Left ventricle myocardium superior (tissue), 1 donor: ENCODE data around the gene MYDGF. TPM values are rescaled to one million over a fixed set of nuclear protein-coding genes. Genes with fewer than 3 reads are reported as not detected.
"Not testable (repeated sequence)": the region's sequence is repeated elsewhere in the genome, so short reads cannot be mapped to it uniquely, and the experiment has no call there.

Experiments used
- ATAC-seq: fragments of 200-7000 bp; cut with Tn5 transposase; one replicate; pipeline ENCODE4 v1.9.1; 2020; ENCODE audit warnings: mild to moderate bottlenecking, moderate library complexity
- DNase-seq: peaks from one replicate; pipeline ENCODE4 v3.0.0-alpha.2; 2020
- intact Hi-C: fragments of 100-400 bp; cut with micrococcal nuclease; formaldehyde crosslinking; loops from one replicate; pipeline ENCODE4 v1.11.0; 2022
- long read RNA-seq: library from polyadenylated mRNA; unstranded; transcript quantifications from one replicate; pipeline ENCODE4 v2.0.0, GENCODE V29; 2021
- total RNA-seq: library from RNA; stranded (reverse); fragmentation: NEBNext Ultra II Directional; extraction: Animal tissue kit (Norgen Biotek cat#: 25700); gene quantifications from one replicate; pipeline ENCODE4 v1.2.1, GENCODE V29; 2021
- donor health status: DM: no; HTN: yes; CAD: no; lungs with severe emphysema.

The MYDGF gene
- total RNA-seq = 27.0 TPM
- long read RNA-seq, transcript MYDGF-201 (6 exons, 1,018 nt) = major isoform, 43 of 94 reads
- long read RNA-seq, partial matches to known transcripts = 45 of 94 reads
- long read RNA-seq, other reads (novel, unspliced or antisense) = 6 of 94 reads

DNA sequence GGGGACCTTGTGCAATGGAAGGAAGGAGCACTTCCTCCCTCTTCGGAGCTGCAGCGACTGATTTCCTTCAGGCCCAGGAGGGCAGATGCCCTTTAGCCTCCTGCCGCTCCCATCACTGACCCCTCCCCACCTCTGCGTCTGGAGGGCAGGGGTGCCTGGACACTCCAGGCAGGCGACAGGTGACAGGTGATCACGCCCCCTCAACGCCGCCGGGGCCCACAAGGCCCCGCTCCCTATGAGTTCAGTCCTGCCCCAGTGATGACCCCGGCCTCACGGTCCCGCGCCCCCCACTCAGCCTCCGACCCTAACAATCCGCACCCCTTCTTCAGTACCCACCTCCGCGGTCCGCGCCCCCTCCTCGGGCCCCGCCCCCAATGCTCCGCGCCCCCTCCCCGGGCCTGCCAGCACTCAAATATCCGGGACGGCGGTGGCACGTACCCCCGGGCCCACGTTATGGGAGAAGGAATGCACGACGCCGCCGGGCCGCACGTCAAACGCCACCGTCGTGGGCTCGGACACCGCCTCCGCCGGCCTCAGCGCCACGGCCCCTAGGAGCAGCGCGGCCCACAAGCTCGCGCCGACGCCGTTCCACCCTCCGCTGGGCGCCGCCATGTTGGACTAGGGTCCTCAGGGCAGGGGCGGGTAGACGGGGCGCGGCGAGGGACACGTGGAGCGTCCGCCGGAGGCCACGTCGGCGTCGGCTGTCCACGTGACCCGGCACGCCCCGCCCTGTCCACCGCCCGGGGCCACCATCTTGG, at the start of gene MYDGF:
TSS of gene MYDGF (minus strand) at position 620 of the 758 bp plus-strand sequence. CDS start at position 612, 8 bp downstream.
- DNase-seq = peak; percentile 97
- intact Hi-C loops = no loop called here
- peak; percentile 98 for ATAC-seq

DNA sequence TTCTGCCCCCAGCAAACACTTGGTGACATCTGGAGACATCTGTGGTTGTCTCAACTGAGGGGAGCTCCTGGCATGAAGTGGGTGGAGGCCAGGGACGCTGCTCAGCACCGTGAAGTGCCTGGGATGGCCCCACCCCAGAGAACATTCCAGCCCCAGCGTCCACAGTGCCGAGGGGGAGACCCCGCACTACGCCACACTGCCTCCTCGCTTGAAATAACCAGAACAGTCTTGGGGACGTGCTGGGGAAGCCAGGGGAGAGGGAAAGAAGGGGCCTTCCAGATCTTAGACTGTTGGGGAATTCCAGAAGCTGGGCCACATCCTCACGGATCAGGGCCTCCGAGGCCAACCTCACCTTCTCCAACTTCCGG, 49.3 kb upstream of the MYDGF start:
- intact Hi-C loops = no loop called here
- ATAC-seq (no peak), DNase-seq (no peak)

DNA sequence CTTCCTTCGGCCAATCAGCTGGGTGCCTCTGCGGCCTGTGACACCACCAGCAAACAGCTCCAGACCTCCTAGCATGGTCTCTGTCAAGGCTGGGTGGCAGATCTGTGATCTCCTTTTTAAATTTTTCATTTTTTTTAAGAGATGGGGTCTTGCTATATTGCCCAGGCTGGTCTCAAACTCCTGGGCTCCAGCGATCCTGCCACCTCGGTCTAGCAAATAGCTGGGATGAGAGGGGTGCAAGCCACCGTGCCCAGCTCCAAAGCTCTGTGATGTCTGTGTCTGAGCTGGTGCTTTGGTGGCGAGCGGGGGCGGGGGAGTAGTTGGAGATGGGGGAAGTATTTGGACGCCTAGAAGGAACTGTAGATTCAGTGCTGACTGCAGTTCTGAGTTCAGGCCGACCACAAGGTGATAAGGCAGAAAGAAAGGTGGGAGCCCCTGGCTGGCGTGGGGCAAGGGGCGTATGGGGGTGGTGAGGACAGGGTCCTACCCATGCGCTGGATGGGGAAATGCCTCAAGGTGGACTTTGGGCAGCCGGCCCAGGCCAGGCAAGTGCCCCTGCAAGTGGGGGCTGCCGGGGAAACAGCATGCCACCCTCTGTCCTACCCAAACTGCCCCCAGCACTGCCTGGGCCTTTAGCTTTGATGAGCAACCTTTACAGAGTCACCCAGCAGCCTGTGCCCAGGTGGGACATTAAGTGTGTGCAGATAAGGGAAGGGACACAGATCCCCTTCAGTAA, 48.0 kb upstream of the MYDGF start:
- DNase-seq = no peak
- intact Hi-C loops = no loop called here
- ATAC-seq = no peak

DNA sequence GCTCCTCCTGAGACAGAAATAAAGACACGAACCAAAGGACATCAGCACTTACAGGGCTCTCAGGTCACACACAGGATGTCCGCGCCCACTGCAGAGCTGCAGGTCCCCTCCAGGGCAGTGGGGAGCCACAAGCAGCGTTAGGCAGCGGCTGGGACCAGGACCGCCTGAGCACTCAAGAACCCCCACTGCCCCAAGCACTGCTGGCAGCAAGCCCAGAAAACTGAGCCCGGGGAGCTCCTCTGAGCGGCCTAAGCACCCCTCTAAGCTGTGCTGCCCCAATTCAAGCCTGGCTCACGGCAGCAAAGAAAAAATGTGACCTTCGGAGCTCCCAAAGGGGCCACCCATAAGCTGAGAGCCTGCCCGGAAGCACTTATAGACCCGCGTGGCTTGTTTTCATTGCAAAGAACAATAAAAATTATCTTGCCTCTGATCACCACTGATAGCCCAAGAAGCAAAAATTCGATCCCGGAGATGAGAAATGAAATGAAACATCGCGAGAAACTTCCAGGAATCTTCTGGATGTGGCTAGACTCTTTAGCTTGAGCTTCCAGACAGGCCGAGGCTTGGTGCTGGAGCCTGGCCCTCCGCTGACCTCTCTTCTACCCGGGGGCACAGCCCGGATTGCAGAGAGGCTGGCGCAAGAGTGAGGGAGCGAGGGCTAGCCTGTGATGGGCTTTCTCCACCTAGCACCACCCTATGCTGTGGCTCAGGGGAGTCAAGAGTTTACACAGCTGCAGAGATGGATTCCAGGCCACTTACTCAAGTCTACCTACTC, 47.2 kb upstream of the MYDGF start:
- ATAC-seq = no peak
- intact Hi-C loops = no loop called here
- DNase-seq = no peak

DNA sequence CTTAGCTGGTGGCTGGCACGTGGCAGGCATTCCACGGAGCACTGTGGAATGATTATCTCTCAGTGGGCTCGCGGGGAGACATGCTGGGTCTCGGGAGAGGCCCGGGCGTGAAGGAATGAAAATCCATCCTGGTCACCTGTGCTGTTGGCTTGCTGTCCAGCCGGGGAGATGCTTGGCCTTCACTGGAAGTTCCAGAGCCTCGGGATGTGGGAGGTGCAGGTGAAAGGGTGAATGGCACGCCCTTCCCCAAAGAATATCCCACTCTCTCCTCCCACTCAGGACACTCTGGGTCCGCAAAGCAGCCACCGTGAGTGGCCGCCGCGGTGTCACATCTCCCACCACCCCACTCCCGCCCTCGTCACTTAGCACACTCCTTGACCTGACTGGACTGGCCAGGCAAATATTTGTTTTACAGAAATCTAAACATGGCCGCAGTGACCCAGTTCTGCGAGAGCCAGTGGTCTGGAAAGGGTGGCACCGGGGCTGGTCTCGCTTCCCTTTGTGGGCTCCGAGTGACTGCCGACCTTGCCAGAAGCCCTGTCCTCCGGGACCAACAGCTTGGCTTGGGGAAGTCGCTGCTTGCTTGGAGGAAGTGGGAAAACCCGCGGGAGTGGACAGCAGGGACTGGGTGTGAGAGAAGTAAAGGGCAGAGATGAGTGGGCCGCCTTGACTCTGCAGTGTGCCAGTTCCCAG, 45.5 kb upstream of the MYDGF start:
- intact Hi-C loops = no loop called here
- no peak for DNase-seq
- no peak for ATAC-seq

DNA sequence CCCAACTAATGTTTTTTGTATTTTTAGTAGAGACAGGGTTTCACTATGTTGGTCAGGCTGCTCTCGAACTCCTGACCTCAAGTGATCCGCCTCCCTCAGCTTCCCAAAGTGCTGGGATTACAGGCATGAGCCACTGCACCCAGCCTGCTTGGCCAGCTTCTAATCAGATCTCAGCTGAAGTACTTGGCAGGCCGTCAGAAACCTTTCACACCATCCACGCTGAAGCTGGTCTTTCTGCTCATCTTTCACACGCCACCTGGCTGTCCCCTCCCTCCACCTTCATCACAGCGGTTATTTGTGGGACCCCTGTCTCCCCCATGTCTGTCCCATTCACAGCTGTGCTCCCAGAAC, 45.0 kb upstream of the MYDGF start:
- ATAC-seq, intact Hi-C loops, DNase-seq: not testable (repeated sequence)

DNA sequence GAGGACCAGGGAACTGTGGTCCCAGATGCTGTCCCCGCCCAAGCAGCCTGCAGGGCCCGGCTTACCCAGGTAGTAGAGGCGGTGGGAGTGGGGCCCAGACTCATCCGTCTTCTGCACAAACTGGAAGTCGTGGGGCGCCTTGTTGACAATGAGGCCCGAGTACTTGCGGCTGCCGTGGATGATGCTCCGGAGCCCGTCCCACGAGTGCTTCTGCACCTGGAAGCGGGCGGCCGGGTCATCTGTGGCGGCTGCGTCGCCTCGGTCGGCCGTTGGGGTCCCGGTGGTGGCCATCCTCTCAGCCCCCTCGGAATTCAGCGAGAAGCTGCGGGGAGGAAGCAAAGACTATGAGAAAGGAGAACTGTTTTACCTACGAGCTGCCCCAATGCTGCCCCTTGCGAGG, 43.9 kb upstream of the MYDGF start:
- DNase-seq = no peak
- ATAC-seq = no peak
- intact Hi-C loops = no loop called here

DNA sequence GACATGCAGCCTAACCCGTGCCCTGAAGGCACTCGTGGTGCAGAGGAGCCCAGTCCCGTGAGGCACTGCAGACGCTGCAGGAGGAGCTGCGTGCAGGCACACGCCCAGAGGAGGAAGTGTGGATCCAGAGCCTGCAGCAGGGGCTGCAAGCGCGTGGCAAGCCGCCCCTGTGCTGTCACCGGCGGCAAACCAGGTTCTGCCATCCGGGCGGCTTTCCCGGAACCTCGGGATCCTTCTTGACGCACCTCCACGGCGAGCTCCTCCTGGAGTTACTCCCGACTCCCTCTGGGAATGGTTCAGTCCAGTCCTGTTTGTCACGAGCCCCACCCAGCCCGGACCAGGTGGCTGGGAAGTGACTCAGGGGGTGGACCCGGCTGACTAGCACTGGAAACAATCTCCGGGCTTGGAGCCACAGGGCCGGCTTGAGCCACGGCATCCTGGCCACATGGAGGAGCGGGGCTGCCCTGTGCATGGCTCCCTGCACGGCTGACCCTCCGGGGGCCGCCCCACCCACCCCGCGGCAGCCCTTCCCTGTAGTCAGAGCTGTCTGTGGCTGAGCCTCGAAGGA, 43.3 kb upstream of the MYDGF start:
- ATAC-seq = peak; percentile 84
- intact Hi-C loops = no loop called here
- peak; percentile 89 for DNase-seq

DNA sequence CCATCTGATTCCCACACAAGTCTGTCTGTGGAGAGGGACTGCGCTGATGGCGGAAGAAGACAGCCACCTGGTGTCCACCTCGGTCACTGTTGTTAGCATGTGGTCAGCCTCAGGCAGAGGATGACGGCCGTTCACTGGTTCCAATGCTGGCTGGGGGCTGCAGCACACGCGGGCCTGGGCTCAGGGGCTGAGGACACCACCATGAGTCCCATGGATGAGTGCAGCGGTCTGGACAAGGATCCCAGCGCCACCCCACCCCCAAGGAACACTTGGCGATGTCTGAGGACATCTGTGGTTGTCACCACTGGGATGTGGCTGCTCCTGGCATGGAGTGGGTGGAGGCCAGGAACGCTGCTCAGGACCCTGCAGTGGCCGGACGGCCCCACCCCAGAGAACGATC, 42.6 kb upstream of the MYDGF start:
- intact Hi-C loops = no loop called here
- ATAC-seq = no peak
- DNase-seq = peak; percentile 32

DNA sequence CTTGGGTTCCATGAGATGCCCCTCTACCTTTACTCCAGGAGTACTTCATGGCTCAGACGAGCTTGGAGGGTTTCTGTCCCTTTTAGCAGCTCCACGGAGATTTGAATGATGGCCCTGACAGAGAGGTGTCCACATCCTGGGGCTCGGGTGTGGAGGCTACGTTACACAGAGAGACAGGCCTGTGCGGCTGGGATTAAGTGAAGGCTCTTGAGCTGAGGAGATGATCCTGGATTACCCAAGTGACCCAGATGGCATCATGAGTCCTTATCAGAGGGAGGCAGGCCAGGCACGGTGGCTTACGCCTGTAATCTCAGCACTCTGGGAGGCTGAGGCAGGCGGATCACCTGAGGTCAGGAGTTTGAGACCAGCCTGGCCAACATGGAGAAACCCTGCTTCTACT, 41.1 kb upstream of the MYDGF start:
- ATAC-seq (no peak), DNase-seq (no peak)
- intact Hi-C loops = no loop called here

DNA sequence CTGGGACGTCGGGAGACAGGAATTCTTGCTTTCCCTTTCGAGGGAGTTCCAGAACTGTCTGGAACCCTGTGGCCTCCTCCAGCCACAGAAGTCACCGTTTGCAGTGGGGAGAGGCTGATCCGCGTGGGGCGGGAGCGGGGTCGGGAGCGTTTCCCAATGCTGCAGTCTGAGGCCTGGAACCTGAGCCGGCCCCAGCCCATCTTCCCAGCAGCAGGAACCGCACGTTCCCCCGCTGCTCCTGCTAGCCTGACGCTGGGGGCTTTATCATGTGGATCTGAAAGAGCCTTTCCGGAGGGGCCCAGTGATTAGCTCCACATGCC, 40.1 kb upstream of the MYDGF start:
- no peak for DNase-seq
- no peak for ATAC-seq
- intact Hi-C loops = no loop called here

DNA sequence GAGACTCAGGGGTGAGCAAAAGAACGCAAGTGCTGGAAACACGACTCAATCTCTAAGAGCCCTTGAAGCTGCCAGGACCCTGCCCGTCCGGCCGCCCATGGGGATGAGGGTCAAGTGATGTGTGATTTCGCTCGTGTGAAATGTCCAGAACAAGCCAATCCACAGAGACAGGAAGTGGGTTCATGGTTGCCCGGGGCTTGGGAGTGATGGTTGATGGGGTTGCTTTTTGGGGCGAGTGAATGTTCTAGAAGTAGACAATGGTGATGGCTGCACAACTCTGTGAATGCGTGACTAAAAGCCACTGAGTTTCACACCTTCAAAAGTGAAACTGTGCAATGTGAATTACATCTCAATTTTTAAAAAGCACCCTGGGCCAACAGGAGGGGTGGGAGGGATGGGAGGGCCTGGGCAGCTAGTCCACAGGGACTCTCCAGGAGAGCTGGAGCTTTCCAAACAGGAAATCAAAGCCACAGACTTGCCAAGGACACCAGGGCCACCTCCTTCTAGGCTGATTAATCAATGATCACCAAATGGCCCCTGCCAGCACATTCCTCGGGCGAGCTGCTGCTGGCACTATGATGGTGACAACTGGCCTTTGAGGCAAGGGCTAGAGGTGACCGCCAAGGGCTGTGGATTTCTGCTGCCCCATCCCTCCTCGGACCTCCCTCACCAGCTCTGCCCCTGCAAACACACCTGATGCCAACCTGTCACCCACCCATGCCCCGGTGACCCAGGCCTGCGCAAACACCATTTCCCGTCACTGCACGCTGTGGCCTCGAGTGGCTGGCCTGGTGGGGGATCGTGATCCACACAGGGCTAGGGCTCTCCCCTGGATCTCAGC, 39.5 kb upstream of the MYDGF start:
- peak; percentile 2 for ATAC-seq
- intact Hi-C loops = no loop called here
- peak; percentile 58 for DNase-seq

DNA sequence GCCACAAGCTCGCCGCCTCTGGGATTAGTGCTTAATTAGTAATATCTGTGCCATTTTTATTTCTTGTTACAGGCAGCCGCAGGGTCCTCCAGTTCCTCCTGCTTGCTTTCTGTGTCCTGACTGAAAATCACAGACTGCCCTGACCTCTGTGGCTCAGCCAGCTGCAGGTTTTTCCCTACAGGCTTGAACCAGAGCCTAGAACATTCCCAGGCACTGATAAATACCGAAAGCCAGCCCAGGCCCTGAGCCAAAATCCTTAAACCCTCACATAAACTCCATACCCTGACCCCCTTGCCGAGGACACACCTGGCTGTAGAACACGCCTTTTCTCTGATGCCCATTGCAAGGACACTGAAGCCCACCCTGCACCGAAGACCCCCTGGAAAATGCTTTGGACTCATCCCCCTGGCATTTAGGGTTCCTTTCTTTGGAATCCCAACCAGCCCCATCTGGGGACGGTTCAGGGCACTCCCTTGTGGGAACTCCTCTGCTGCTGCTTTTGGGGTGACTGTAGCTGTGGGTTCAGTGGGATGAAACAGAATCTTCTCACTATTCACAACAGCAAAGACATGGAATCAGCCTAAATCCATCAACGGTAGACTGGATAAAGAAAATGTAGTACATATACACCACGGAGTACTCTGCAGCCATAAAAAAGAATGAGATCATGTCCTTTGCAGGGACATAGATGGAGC, 38.0 kb upstream of the MYDGF start:
- DNase-seq (peak; percentile 79), ATAC-seq (peak; percentile 79)
- intact Hi-C loops = no loop called here

DNA sequence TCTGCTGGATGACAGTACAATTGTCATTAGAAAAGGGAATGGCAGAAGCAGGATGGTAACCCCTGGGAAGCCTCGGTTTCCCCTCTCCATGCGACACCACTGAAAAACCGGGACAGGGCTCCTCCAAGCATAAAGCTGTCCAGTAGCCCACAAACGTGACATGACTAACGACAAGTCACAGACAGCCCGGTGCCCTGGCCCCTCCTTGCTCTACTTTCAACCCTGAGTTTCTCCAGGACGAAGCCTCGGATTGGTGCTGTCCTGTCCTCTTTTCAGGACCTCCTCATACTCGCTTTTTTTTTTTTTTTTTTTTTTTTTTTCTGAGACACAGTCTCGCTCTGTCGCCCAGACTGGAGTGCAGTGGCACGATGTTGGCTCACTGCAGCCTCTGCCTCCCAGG, 37.2 kb upstream of the MYDGF start:
- DNase-seq = no peak
- intact Hi-C loops = no loop called here
- ATAC-seq = peak; percentile 46

DNA sequence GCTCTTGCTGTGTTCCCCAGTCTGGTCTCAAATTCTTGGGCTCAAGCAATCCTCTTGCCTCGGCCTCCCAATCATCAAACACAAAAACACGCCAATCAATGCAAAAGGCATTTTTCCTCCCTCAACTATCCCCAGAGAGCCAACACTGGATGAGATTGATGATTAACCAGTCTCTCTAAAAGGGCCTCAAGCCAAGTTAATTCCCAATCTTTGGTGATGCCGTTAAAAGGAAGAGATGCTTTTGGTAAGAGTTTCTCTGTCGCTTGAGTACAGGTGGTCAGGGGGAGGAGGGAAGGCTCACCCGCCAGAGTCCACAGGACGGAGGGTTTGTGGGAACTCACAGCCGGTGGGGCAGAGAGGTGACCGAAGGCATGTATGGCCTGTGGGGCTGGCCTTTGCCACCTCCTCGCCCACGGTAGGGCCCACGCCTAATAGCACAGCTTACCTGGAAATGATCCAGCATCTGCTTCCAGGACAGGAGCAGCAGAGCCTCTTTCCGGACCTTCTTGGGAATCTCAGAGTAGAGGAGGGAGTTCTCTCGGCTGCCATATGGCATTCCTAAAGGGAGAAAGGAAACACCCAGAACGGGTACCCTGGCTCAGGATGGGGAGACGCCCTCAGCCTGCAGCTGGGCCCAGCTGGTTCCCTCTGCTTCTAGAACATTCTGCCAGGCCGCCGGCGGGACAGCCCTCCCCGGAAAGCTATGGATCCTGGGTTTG, 35.4 kb upstream of the MYDGF start:
- ATAC-seq (peak; percentile 33), DNase-seq (peak; percentile 73)
- intact Hi-C loops = no loop called here

DNA sequence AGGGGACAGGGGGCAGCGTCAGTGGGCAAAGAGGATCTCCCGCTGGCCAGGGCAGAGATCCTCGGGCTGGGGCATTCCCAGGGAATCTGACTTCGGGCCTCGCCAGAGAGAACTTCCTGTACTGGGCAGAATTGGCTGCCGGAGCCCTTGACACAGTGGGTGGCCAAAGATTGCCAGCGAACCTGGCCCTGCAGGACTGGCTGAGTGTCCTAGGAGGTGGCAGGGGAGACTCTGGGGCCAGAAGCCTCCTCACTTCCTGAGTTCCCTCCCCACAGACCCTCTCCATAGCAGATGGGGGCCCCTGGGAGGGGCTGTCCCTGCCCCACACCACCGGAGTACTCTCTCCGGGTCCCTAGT, 34.2 kb upstream of the MYDGF start:
- DNase-seq = no peak
- no peak for ATAC-seq
- intact Hi-C loops = no loop called here

DNA sequence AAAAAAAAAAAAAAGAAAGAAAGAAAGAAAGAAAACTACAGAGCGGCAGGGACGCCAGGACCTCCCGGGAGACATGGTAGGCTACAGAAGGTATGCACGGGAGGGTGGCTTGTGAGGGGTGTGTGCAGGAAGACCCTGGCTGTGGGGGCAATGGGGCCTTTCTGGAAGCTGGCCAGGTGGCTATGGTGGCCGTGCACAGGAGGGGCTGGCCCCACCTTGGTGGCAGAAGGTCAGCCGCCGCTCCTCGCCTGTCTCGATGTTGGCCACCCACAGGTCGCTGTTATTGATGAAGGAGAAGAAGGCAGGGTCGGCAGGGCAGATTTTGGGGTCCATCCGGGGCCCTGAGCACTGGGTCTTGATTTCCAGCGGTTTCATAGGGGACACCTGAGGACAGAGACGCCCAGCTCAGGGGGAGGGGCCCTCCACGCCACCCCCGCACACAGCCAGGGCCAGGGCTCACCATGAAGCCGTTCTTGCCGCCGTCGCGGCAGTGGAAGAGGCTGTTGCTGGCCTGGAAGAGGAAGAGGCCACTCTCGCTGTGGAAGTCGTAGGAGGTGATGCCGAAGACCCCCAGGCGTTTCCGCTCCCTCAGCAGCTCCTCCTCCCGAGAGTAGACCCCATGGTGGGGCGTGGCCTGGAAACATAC, 33.7 kb upstream of the MYDGF start:
- ATAC-seq = no peak
- no peak for DNase-seq

More for the DNA sequence above, 33.7 kb upstream of the MYDGF start:
- intact Hi-C loops = no loop called here
